Caco-2 (cell line): Measurements from ENCODE around the gene VWA7. TPM values are rescaled to one million over a fixed set of nuclear protein-coding genes. Genes with fewer than 3 reads are reported as not detected.
"Not testable (repeated sequence)": the region's sequence is repeated elsewhere in the genome, so short reads cannot be mapped to it uniquely, and the experiment has no call there.

Experiments used
- BruUV-seq: library from RNA; stranded (reverse); fragments of 400-500 nt; replicated peaks from 2 replicates; lab custom pipeline; 2021; lab: Mats Ljungman, UMichigan
- CTCF ChIA-PET: fragments of 300-600 bp; sonication (Branson Sonifier 250); formaldehyde crosslinking; loops from one replicate; lab custom pipeline; 2022; ENCODE audit warnings: antibody characterized with exemption; lab: Charles Lee
- POLR2A ChIA-PET: fragments of 300-600 bp; sonication (Branson Sonifier 250); formaldehyde crosslinking; loops from one replicate; lab custom pipeline; 2022; ENCODE audit warnings: antibody characterized with exemption; lab: Charles Lee
- DNase-seq, 2 experiments: peaks; one replicate each; pipeline versions ENCODE4 v3.0.0 to v3.0.0-alpha.2; 2020 to 2022
- H3K27me3 ChIP-seq: replicated peaks from 2 replicates; pipeline ENCODE4 v1.6.0; 2011; ENCODE audit warnings: low read length; ENCODE audit not compliant: control insufficient read depth, insufficient read depth
- H3K36me3 ChIP-seq: 2 replicates; pipeline ENCODE4 v1.5.1; 2011; ENCODE audit warnings: low read length; ENCODE audit not compliant: control insufficient read depth, insufficient read depth
- H3K4me1 ChIP-seq: fragments of 250-450 bp; sonication (Bioruptor Pico); 2 replicates; pipeline ENCODE4 v1.5.1; 2020; ENCODE audit warnings: mild to moderate bottlenecking
- H3K4me3 ChIP-seq: 2 replicates; pipeline ENCODE4 v1.5.1; 2011; ENCODE audit warnings: low read depth, mild to moderate bottlenecking, control low read depth, low read length
- H3K9me3 ChIP-seq: fragments of 250-450 bp; sonication (Bioruptor Pico); 2 replicates; pipeline ENCODE4 v1.5.1; 2020; ENCODE audit warnings: mild to moderate bottlenecking, moderate library complexity
- H3K27ac Mint-ChIP-seq: one replicate; pipeline ENCODE4 v1.8.0; 2022; ENCODE audit warnings: mixed read lengths; ENCODE audit not compliant: unreplicated experiment
- H3K27me3 Mint-ChIP-seq: one replicate; pipeline ENCODE4 v1.8.0; 2022; ENCODE audit warnings: mixed read lengths; ENCODE audit not compliant: insufficient read depth, unreplicated experiment
- H3K36me3 Mint-ChIP-seq: one replicate; pipeline ENCODE4 v1.8.0; 2022; ENCODE audit warnings: mild to moderate bottlenecking, mixed read lengths; ENCODE audit not compliant: insufficient read depth, unreplicated experiment
- H3K4me1 Mint-ChIP-seq: one replicate; pipeline ENCODE4 v1.8.0; 2022; ENCODE audit warnings: low read depth, mixed read lengths; ENCODE audit not compliant: unreplicated experiment
- H3K4me3 Mint-ChIP-seq: one replicate; pipeline ENCODE4 v1.8.0; 2022; ENCODE audit warnings: mild to moderate bottlenecking, moderate library complexity, mixed read lengths; ENCODE audit not compliant: unreplicated experiment
- H3K9me3 Mint-ChIP-seq: one replicate; pipeline ENCODE4 v1.8.0; 2022; ENCODE audit warnings: mixed read lengths; ENCODE audit not compliant: unreplicated experiment
- CTCF ChIP-seq, 2 experiments: fragments of 200-600 bp in 1 of 2; IDR thresholded peaks; 1 replicate in 1 of 2; 2 replicates in 1 of 2; pipeline versions ENCODE4 v1.5.1 to v1.8.0; 2011 to 2022; ENCODE audit warnings: antibody characterized with exemption in 1 of 2, control low read depth in 1 of 2, inconsistent platforms in 1 of 2, low read depth in 1 of 2, low read length in 1 of 2, mild to moderate bottlenecking in 1 of 2, moderate library complexity in 1 of 2; ENCODE audit not compliant: insufficient read depth in 1 of 2, severe bottlenecking in 1 of 2, unreplicated experiment in 1 of 2
- intact Hi-C: fragments of 100-400 bp; cut with micrococcal nuclease; formaldehyde crosslinking; loops from one replicate; pipeline ENCODE4 v1.10.0; 2022; ENCODE audit not compliant: unreplicated experiment
- total RNA-seq: library from RNA; stranded (reverse); gene quantifications from 2 replicates; pipeline ENCODE4 v1.2.3, GENCODE V29; 2022

Gene VWA7
- total RNA-seq, 1 experiment from 2014 or later: 0.61 TPM

DNA sequence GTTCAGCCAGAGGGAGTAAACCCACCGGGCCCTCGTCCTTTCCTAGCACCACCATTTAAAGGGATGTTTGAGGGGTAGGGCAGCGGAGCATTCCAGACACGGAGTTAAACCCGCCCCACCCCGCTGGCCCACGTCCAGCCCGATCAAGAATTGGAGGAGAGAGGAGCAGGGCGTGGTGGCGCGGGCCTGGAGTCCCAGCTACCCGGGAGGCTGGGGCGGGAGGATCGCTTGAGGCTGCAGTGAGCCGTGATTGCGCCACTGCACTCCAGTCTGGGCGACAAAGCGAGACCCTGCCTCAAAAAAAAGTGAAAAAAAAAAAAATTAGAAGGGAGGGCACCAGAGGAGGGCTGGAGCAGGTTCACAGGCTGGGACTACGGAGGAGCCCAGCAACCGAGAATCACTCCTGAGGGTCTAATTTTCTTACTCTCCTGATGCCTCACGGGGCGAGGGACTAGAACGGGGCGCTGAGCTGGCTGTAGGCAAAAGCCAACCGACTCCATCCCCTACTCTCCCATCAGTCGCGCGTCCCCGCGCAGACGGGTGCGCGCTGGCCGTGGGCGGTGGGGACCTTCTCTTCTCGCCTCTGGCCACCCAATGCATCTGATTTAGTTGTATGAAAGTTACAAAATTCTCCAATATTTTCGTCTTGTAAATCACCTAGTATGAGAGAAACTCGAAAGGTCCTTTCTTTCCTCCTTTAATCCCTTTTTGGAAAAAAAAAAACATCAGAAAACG lies 44.3 kb upstream of the VWA7 start:
- DNase-seq: peak; percentile 69 to 72
- CTCF ChIA-PET: interaction anchor here (1.1 to 1.4 kb wide), 3 partner anchors 15 to 131 kb away, joined by 3 to 4 read pairs (median 4); partner anchors contain the start of genes LSM2 and NEU1
- TSS peak; percentile 63 for BruUV-seq

GRCh38 chr6:31820399-31820798 lies 43.3 kb upstream of the VWA7 start:
- H3K4me1 ChIP-seq: peaks cover 50% of the 10 kb centered on the region
- POLR2A ChIA-PET: interaction anchor here (0.7 kb wide), 1 partner anchor 1498 kb away, joined by 10 read pairs; no protein-coding TSS in a partner anchor
- CTCF ChIA-PET, intact Hi-C loops, H3K36me3 ChIP-seq, H3K9me3 ChIP-seq, H3K27me3 Mint-ChIP-seq, BruUV-seq, H3K9me3 Mint-ChIP-seq, H3K4me3 ChIP-seq, DNase-seq, H3K27me3 ChIP-seq: not testable (repeated sequence)
- Mint-ChIP-seq H3K4me3 (peak overlapping the region; percentile 96), H3K4me1 (peaks cover 13% of the 10 kb centered on the region), H3K27ac (peak overlapping the region; percentile 98), H3K36me3 (peaks cover 36% of the 10 kb centered on the region)

More for the DNA sequence above, 44.3 kb upstream of the VWA7 start:
- peak overlapping the region; percentile 98 for H3K27ac Mint-ChIP-seq
- TF ChIP-seq CTCF (IDR thresholded peaks at IDR 0.05; ENCODE audit: insufficient read depth in 1 of 2, low read depth in 1 of 2, low read length in 1 of 2, severe bottlenecking in 1 of 2, unreplicated experiment in 1 of 2): no peak
- POLR2A ChIA-PET: interaction anchor here (0.6 to 1.7 kb wide), 7 partner anchors 15 to 118 kb away, joined by 4 to 11 read pairs (median 6); partner anchors contain the start of genes ABHD16A, DDAH2, LSM2 and NEU1
- intact Hi-C loops: loop anchor here (1.0 kb wide), 1 partner anchor 15 kb away; the partner anchor contains the start of gene LSM2
- H3K27me3 Mint-ChIP-seq: no peaks in the 10 kb centered on the region
- H3K4me1 Mint-ChIP-seq: peaks cover 17% of the 10 kb centered on the region
- Histone ChIP-seq H3K4me1 (peaks cover 61% of the 10 kb centered on the region), H3K9me3 (no peaks in the 10 kb centered on the region), H3K4me3 (peak overlapping the region; percentile 45), H3K27me3 (no peaks in the 10 kb centered on the region), H3K36me3 (no peaks in the 10 kb centered on the region)
- H3K4me3 Mint-ChIP-seq: peak overlapping the region; percentile 96
- H3K9me3 Mint-ChIP-seq: no peaks in the 10 kb centered on the region
- peaks cover 36% of the 10 kb centered on the region for H3K36me3 Mint-ChIP-seq

DNA sequence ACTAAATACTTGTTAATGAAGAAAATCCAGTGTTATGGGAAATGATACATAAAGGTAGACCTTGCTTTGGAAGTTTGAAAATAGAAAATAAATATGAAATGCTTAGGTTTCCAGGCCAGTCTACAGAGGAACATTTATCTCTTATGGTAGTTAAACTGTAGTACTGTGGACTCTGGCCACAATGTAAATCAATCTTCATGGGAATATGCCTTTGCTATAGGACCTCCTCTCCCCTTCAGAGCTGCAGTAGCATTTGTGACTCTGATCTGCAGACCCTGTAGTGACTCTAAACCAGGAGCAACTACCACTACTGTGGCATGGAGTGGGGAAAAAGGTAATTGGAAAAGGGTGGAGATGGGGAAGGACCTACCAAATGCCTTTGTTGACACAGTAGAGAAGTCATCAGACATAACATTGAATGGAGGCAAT lies 42.8 kb upstream of the VWA7 start:
- ChIA-PET CTCF (no interaction called here), POLR2A (interaction anchor here (0.7 kb wide), 1 partner anchor 1498 kb away, joined by 10 read pairs; no protein-coding TSS in a partner anchor)
- DNase-seq: no peak
- Mint-ChIP-seq H3K27me3 (no peaks in the 10 kb centered on the region), H3K4me1 (peaks cover 8% of the 10 kb centered on the region), H3K36me3 (peaks cover 36% of the 10 kb centered on the region), H3K27ac (no peak overlapping the region), H3K9me3 (no peaks in the 10 kb centered on the region), H3K4me3 (no peak overlapping the region)
- Histone ChIP-seq H3K4me3 (no peak overlapping the region), H3K4me1 (peaks cover 45% of the 10 kb centered on the region), H3K9me3 (no peaks in the 10 kb centered on the region), H3K36me3 (no peaks in the 10 kb centered on the region), H3K27me3 (no peaks in the 10 kb centered on the region)
- no TSS peak for BruUV-seq
- intact Hi-C loops: no loop called here
- TF ChIP-seq CTCF (IDR thresholded peaks at IDR 0.05; ENCODE audit: insufficient read depth in 1 of 2, low read depth in 1 of 2, low read length in 1 of 2, severe bottlenecking in 1 of 2, unreplicated experiment in 1 of 2): no peak

DNA sequence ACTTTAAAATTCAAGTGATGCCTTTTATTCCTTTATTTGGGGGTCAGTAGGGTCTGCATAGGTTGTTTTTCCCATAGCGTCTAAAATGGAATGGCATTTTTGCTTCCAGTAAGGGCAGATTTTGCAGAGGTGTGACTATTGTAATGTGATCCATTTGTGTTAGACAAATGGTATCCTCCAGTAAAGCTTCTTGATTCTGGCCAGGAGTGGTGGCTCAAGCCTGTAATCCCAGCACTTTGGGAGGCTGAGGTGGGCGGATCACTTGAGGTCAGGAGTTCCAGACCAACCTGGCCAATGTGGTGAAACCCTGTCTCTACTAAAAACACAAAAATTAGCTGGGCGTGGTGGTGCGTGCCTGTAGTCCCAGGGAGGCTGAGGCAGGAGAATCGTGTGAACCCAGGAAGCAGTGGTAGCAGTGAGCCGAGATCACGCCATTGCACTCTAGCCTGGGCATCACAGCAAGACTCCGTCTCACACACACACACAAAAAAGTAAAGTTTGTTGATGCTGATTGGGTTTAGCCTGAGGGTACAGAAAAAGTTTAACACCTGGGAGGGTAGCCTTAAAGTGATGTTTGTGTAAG lies 40.9 kb upstream of the VWA7 start:
- DNase-seq, H3K27me3 Mint-ChIP-seq, H3K27me3 ChIP-seq, BruUV-seq, CTCF ChIA-PET, H3K9me3 Mint-ChIP-seq, intact Hi-C loops, H3K36me3 ChIP-seq, H3K9me3 ChIP-seq: not testable (repeated sequence)
- POLR2A ChIA-PET: interaction anchor here (0.6 kb wide), 1 partner anchor 9 kb away, joined by 5 read pairs; the partner anchor contains the start of gene HSPA1B
- H3K4me1 Mint-ChIP-seq: peaks cover 12% of the 10 kb centered on the region
- Histone ChIP-seq H3K4me1 (peaks cover 33% of the 10 kb centered on the region), H3K4me3 (peak overlapping the region; percentile 50)
- H3K4me3 Mint-ChIP-seq: peak overlapping the region; percentile 80
- peaks cover 40% of the 10 kb centered on the region for H3K36me3 Mint-ChIP-seq
- peak overlapping the region; percentile 54 for H3K27ac Mint-ChIP-seq

DNA sequence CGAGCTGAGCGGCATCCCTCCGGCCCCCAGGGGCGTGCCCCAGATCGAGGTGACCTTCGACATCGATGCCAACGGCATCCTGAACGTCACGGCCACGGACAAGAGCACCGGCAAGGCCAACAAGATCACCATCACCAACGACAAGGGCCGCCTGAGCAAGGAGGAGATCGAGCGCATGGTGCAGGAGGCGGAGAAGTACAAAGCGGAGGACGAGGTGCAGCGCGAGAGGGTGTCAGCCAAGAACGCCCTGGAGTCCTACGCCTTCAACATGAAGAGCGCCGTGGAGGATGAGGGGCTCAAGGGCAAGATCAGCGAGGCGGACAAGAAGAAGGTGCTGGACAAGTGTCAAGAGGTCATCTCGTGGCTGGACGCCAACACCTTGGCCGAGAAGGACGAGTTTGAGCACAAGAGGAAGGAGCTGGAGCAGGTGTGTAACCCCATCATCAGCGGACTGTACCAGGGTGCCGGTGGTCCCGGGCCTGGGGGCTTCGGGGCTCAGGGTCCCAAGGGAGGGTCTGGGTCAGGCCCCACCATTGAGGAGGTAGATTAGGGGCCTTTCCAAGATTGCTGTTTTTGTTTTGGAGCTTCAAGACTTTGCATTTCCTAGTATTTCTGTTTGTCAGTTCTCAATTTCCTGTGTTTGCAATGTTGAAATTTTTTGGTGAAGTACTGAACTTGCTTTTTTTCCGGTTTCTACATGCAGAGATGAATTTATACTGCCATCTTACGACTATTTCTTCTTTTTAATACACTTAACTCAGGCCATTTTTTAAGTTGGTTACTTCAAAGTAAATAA lies 40.2 kb upstream of the VWA7 start:
- Mint-ChIP-seq H3K4me3 (peak overlapping the region; percentile 80), H3K4me1 (peaks cover 12% of the 10 kb centered on the region), H3K36me3 (peaks cover 39% of the 10 kb centered on the region), H3K27ac (peak overlapping the region; percentile 54)
- BruUV-seq: TSS peak; percentile 58
- H3K9me3 ChIP-seq, H3K27me3 Mint-ChIP-seq, H3K27me3 ChIP-seq, intact Hi-C loops, H3K36me3 ChIP-seq, H3K9me3 Mint-ChIP-seq, DNase-seq, CTCF ChIA-PET: not testable (repeated sequence)
- peak overlapping the region; percentile 50 for H3K4me3 ChIP-seq
- POLR2A ChIA-PET: interaction anchor here (0.6 kb wide), 1 partner anchor 10 kb away, joined by 5 read pairs; the partner anchor contains the start of gene HSPA1B
- H3K4me1 ChIP-seq: peaks cover 30% of the 10 kb centered on the region
